ENCODE measurements around the gene GRM8.

The GRM8 gene

GRCh38 chr7:127252778-127253280, at the start of gene GRM8:
GRM8 (minus strand) TSS chr7:127252941.
- peak; percentile 37 for DNase-seq (ENCODE audit: low spot score)

- no peak for DNase-seq (ENCODE audit: low spot score)
Measured at GRCh38 chr7:127290801-127291361, 38.1 kb upstream of the GRM8 start.

- DNase-seq (ENCODE audit: low spot score) = no peak
Measured at GRCh38 chr7:127290116-127290655, 37.4 kb upstream of the GRM8 start.

- DNase-seq (ENCODE audit: low spot score) = no peak
Measured at GRCh38 chr7:127287133-127287532, 34.4 kb upstream of the GRM8 start.

- DNase-seq (ENCODE audit: low spot score) = no peak
Measured at GRCh38 chr7:127270093-127270492, 17.4 kb upstream of the GRM8 start.

GRCh38 chr7:127266047-127266446, 13.3 kb upstream of the GRM8 start:
- no peak for DNase-seq (ENCODE audit: low spot score)

- DNase-seq (ENCODE audit: low spot score) = no peak
Measured at GRCh38 chr7:127264219-127264618, 11.5 kb upstream of the GRM8 start.

GRCh38 chr7:127258111-127258510, 5.4 kb upstream of the GRM8 start:
- DNase-seq (ENCODE audit: low spot score) = no peak

- no peak for DNase-seq (ENCODE audit: low spot score)
Measured at GRCh38 chr7:127257086-127257485, 4.3 kb upstream of the GRM8 start.

- no peak for DNase-seq (ENCODE audit: low spot score)
Measured at GRCh38 chr7:127256041-127256725, 3.4 kb upstream of the GRM8 start.

GRCh38 chr7:127254163-127254684, 1.5 kb upstream of the GRM8 start:
- DNase-seq (ENCODE audit: low spot score) = no peak

GRCh38 chr7:127253281-127254162, 781 bp upstream of the GRM8 start:
- DNase-seq (ENCODE audit: low spot score) = peak; percentile 64

GRCh38 chr7:127252377-127252713, 396 bp downstream of the GRM8 start:
- no peak for DNase-seq (ENCODE audit: low spot score)

- peak; percentile 17 for DNase-seq (ENCODE audit: low spot score)
Measured at GRCh38 chr7:127251465-127252376, 1.0 kb downstream of the GRM8 start.

- DNase-seq (ENCODE audit: low spot score) = no peak
Measured at GRCh38 chr7:127251036-127251464, 1.7 kb downstream of the GRM8 start.

- DNase-seq (ENCODE audit: low spot score) = no peak
Measured at GRCh38 chr7:127250312-127251035, 2.3 kb downstream of the GRM8 start.

GRCh38 chr7:127245607-127246006, 7.1 kb downstream of the GRM8 start:
- DNase-seq (ENCODE audit: low spot score) = no peak

GRCh38 chr7:127245002-127245401, 7.7 kb downstream of the GRM8 start:
- DNase-seq (ENCODE audit: low spot score) = no peak

- no peak for DNase-seq (ENCODE audit: low spot score)
Measured at GRCh38 chr7:127239814-127240213, 12.9 kb downstream of the GRM8 start.

- no peak for DNase-seq (ENCODE audit: low spot score)
Measured at GRCh38 chr7:127233630-127234029, 19.1 kb downstream of the GRM8 start.

- no peak for DNase-seq (ENCODE audit: low spot score)
Measured at GRCh38 chr7:127231415-127231814, 21.3 kb downstream of the GRM8 start.

All from hepatic stellate cell (primary cell).